Common myeloid progenitor, CD34-positive (primary cell): Measurements from ENCODE around the gene PHF21B.

Experiments
- CTCF ChIA-PET: fragments of 350-600 bp; sonication (Branson Sonifier 250); formaldehyde crosslinking; loops from one replicate; lab custom pipeline; 2021; ENCODE audit warnings: antibody characterized with exemption; lab: Charles Lee
- POLR2A ChIA-PET: fragments of 350-600 bp; sonication (Branson Sonifier 250); formaldehyde crosslinking; loops from one replicate; lab custom pipeline; 2021; ENCODE audit warnings: antibody characterized with exemption; lab: Charles Lee
- DNase-seq, 3 donors: peaks; one replicate each; pipeline versions ENCODE4 v3.0.0 to v3.0.0-alpha.2; 2013
- H3K27ac ChIP-seq, 2 experiments: 1 replicate in 1 of 2; 2 replicates in 1 of 2; pipeline ENCODE4 v1.7.0; 2013; ENCODE audit warnings: inconsistent platforms in 2 of 2, low read length in 2 of 2, mild to moderate bottlenecking in 2 of 2, low read depth in 1 of 2, moderate library complexity in 1 of 2; ENCODE audit not compliant: severe bottlenecking in 2 of 2, insufficient read depth in 1 of 2, poor library complexity in 1 of 2
- H3K27me3 ChIP-seq, 5 experiments: replicated peaks in 2 of 5; 1 replicate in 3 of 5; 2 replicates in 2 of 5; pipeline versions ENCODE4 v1.6.1 to v1.7.0; 2013; ENCODE audit warnings: low read length in 4 of 5, mild to moderate bottlenecking in 2 of 5, moderate library complexity in 2 of 5, inconsistent platforms in 1 of 5; ENCODE audit not compliant: insufficient read depth in 5 of 5, control insufficient read depth in 4 of 5
- H3K36me3 ChIP-seq, 4 experiments: 1 replicate in 2 of 4; 2 replicates in 2 of 4; pipeline versions ENCODE4 v1.6.1 to v1.7.0; 2013; ENCODE audit warnings: low read length in 3 of 4, control low read depth in 1 of 4, mild to moderate bottlenecking in 1 of 4; ENCODE audit not compliant: control insufficient read depth in 4 of 4, insufficient read depth in 4 of 4
- H3K4me1 ChIP-seq, 4 experiments: 1 replicate in 3 of 4; 2 replicates in 1 of 4; pipeline versions ENCODE4 v1.6.1 to v1.7.1; 2013; ENCODE audit warnings: low read length in 3 of 4, mild to moderate bottlenecking in 3 of 4, control low read depth in 1 of 4, inconsistent platforms in 1 of 4, moderate library complexity in 1 of 4; ENCODE audit not compliant: control insufficient read depth in 4 of 4, insufficient read depth in 4 of 4; ENCODE audit errors: control extremely low read depth in 1 of 4
- H3K4me3 ChIP-seq, 7 experiments: 1 replicate in 4 of 7; 2 replicates in 3 of 7; pipeline versions ENCODE4 v1.5.1 to v1.7.0; 2013; ENCODE audit warnings: mild to moderate bottlenecking in 7 of 7, low read length in 6 of 7, moderate library complexity in 6 of 7, inconsistent platforms in 2 of 7, low read depth in 2 of 7, control low read depth in 1 of 7; ENCODE audit not compliant: insufficient read depth in 4 of 7, control insufficient read depth in 1 of 7; ENCODE audit errors: extremely low read depth in 1 of 7
- H3K9me3 ChIP-seq, 5 experiments: 1 replicate in 4 of 5; 2 replicates in 1 of 5; pipeline versions ENCODE4 v1.6.1 to v1.7.1; 2013; ENCODE audit warnings: low read length in 4 of 5, mild to moderate bottlenecking in 2 of 5, inconsistent platforms in 1 of 5, low read depth in 1 of 5, moderate library complexity in 1 of 5; ENCODE audit not compliant: control insufficient read depth in 4 of 5, insufficient read depth in 2 of 5; ENCODE audit errors: control extremely low read depth in 1 of 5
- WGBS: methylation state at CpG from one replicate; pipeline ENCODE4 v1.1.5; 2013; ENCODE audit not compliant: insufficient coverage; 5-methylcytosine and 5-hydroxymethylcytosine counted together

Gene PHF21B

DNA sequence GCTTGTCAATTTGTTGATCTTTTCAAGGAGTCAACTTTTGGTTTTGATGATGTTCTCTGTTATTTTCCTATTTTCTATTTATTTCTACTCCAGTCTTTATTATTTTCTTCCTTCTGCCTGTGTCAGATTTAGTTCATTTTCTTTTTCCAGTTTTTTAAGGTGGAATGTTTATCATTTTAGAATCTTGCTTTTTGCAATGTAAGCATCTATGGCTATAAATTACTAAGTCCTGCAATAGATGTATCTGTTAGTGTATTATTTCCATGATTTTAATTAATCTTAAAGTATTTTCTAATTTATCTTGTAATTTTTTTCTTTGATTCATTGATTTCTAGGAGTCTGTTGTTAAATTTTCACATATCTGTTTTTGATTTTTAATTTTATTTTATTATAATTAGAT is 175.7 kb downstream of the PHF21B start:
- H3K27ac ChIP-seq, result no peak overlapping the region
- no peak overlapping the region for H3K4me3 ChIP-seq
- no peaks in the 10 kb centered on the region for H3K36me3 ChIP-seq
- peaks cover 0 to 15% (median 5%) of the 10 kb centered on the region in 5 experiments for H3K9me3 ChIP-seq
- ChIA-PET POLR2A (no interaction called here), CTCF (no interaction called here)
- peaks cover 0 to 6% (median 0%) of the 10 kb centered on the region in 5 experiments for H3K27me3 ChIP-seq
- no peaks in the 10 kb centered on the region for H3K4me1 ChIP-seq
- DNase-seq, result no peak

DNA sequence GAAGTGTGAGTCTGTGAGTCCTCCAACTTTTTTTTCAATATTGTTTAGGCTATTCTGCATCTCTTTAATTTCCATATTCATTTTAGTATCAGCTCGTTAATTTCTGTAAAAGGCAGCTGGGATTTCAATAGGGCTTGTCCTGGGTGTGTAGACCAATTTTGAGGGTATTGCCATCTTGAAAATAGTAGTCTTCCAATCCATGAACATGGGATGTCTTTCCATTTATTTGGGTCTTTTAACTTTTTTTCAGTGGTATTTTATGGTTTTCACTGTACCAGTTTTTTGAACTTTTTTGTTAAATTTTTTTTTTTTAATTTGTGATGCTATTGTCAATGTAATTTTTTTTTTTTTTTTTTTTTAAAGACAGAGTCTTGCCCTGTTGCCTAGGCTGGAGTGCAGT is 177.9 kb downstream of the PHF21B start:
- POLR2A ChIA-PET, result no interaction called here
- CTCF ChIA-PET, result no interaction called here
- Histone ChIP-seq H3K4me3 (no peak overlapping the region), H3K4me1 (no peaks in the 10 kb centered on the region), H3K27ac (no peak overlapping the region), H3K27me3 (no peaks in the 10 kb centered on the region), H3K36me3 (no peaks in the 10 kb centered on the region), H3K9me3 (peaks cover 0 to 15% (median 5%) of the 10 kb centered on the region in 5 experiments)
- no CpG with 5 or more reads among the region's 1 CpG for WGBS
- no peak for DNase-seq
